NCI-H1105 treated with DMSO at 0.1 percent for 48 hours (cell line): ENCODE measurements around the gene MEX3A.

Experiments
- DNase-seq: peaks from one replicate; lab custom pipeline; 2025; lab: John Stamatoyannopoulos, UW

The MEX3A gene

GRCh38 chr1:156102633-156103511 lies 20.6 kb upstream of the MEX3A start:
- no peak for DNase-seq

GRCh38 chr1:156101880-156102279 lies 19.6 kb upstream of the MEX3A start:
- no peak for DNase-seq

GRCh38 chr1:156100205-156100995 lies 18.1 kb upstream of the MEX3A start:
- DNase-seq: peak; percentile 47

- no peak for DNase-seq
These were observed 17.0 kb upstream of the MEX3A start for GRCh38 chr1:156099282-156099681.

GRCh38 chr1:156098784-156099183 lies 16.5 kb upstream of the MEX3A start:
- DNase-seq: no peak

GRCh38 chr1:156097499-156098178 lies 15.4 kb upstream of the MEX3A start:
- DNase-seq: no peak

- DNase-seq: peak; percentile 58
These were observed 14.6 kb upstream of the MEX3A start for GRCh38 chr1:156096640-156097391.

GRCh38 chr1:156095906-156096508 lies 13.7 kb upstream of the MEX3A start:
- DNase-seq: no peak

GRCh38 chr1:156091610-156092009 lies 9.3 kb upstream of the MEX3A start:
- no peak for DNase-seq

GRCh38 chr1:156090840-156091188 lies 8.5 kb upstream of the MEX3A start:
- peak; percentile 74 for DNase-seq

- DNase-seq: no peak
These were observed 8.0 kb upstream of the MEX3A start for GRCh38 chr1:156090138-156090839.

- no peak for DNase-seq
These were observed 7.4 kb upstream of the MEX3A start for GRCh38 chr1:156089704-156090103.

- DNase-seq: no peak
These were observed 4.0 kb upstream of the MEX3A start for GRCh38 chr1:156086256-156086662.

GRCh38 chr1:156083800-156084790 lies 1.8 kb upstream of the MEX3A start:
- DNase-seq: no peak

GRCh38 chr1:156081917-156082308 lies 352 bp downstream of the MEX3A start:
- DNase-seq: peak; percentile 14

- no peak for DNase-seq
These were observed 917 bp downstream of the MEX3A start for GRCh38 chr1:156081180-156081916.

GRCh38 chr1:156080863-156081179 lies 1.4 kb downstream of the MEX3A start:
- no peak for DNase-seq

- no peak for DNase-seq
These were observed 1.9 kb downstream of the MEX3A start for GRCh38 chr1:156080241-156080862.

- DNase-seq: no peak
These were observed 2.5 kb downstream of the MEX3A start for GRCh38 chr1:156079762-156080161.
